ENCODE measurements around the gene KIAA0040.
"Not testable (repeated sequence)": the region's sequence is repeated elsewhere in the genome, so short reads cannot be mapped to it uniquely, and the experiment has no call there.

Gene KIAA0040

GRCh38 chr1:175137369-175137768 lies 55.2 kb downstream of the KIAA0040 start:
- DNase-seq (ENCODE audit: low read depth, low spot score) = no peak

GRCh38 chr1:175136246-175136645 lies 56.3 kb downstream of the KIAA0040 start:
- no peak for DNase-seq (ENCODE audit: low read depth, low spot score)

GRCh38 chr1:175134500-175134899 lies 58.1 kb downstream of the KIAA0040 start:
- DNase-seq (ENCODE audit: low read depth, low spot score) = no peak

DNA sequence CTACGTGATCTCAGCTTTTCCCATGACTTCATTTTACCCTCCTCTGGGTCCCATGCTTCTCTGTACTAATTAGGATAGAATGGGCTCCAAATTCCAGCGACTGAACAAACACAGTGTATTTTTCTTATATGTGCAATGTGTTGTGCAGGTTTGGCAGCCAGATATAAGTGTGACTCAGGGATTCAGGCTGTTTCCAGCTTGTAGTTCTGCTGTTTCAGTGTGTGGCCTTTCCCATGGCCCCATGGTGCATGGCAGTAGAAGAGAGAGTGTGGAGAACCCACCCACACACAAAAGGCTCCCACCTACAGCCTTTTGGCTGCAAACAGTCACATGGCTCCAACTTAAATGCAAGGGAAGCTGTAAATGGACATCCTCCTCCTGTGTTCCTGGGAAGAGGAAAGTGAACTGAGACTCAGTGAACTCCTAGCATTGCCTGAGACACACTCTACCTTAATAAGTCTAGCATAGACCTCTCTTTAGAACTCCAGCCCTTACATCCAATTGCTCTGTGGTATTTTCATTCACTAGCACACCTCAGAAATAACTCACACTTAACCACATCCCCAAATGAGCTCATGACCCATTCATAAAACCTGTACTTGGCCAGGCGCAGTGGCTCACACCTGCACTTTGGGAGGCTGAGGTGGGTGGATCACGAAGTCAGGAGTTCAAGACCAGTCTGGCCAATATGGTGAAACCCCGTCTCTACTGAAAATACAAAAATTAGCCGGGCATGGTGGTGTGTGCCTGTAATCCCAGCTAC lies 58.7 kb downstream of the KIAA0040 start:
- DNase-seq (ENCODE audit: low read depth, low spot score) = peak; percentile 49

- peak; percentile 27 for DNase-seq (ENCODE audit: low read depth, low spot score)
These were observed 60.1 kb downstream of the KIAA0040 start for GRCh38 chr1:175132436-175132835.

GRCh38 chr1:175131095-175131494 lies 61.5 kb downstream of the KIAA0040 start:
- DNase-seq (ENCODE audit: low read depth, low spot score) = no peak

DNA sequence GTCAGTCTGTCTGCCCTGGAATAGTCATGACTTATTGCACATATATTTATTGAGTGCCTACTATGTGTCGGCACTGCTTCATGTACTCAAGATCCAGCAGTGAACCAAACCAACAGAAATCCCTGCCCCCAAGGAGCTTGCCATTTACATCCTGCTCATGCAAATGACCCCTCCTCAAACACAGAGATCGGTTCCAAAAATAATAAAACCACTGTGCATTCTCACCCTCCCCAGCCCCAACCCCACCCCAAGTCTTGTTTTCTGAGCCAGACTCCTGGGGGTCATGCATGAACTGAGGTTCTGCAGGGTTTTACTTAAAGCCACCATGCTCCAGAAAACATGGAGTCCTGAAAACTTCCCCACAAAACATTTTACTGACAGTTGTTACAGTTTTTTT lies 61.9 kb downstream of the KIAA0040 start:
- no peak for DNase-seq (ENCODE audit: low read depth, low spot score)

DNA sequence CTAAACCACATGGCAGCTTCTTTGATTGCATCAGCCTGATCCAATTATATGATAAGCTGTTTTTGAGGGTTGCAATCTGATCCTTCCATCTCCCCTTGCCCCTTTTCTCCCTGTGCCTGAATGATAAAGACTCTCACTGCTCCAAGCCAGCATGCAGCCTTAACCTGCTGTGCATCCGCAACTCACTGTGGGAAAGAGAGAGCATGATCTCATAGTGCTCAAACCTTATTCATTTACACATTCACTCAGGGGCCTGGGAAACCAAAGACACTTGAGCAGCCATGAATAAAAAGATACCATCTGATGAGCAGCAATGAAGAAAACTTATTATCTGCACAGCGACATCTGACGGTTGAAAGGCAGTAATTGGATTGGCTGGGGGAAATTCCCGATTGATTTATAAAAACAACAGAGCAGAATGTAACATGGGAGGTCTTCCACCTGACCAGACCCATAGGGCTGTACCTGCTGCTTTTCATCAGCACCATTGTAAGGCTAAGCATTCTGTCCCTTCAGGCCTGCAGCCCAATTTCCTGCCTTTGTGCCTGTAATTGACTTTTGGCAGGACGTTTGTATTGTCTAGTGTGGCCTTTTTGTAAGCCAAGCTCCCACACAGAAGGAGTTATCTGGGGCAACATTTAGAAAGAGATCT lies 62.5 kb downstream of the KIAA0040 start:
- DNase-seq (ENCODE audit: low read depth, low spot score) = peak; percentile 24

DNA sequence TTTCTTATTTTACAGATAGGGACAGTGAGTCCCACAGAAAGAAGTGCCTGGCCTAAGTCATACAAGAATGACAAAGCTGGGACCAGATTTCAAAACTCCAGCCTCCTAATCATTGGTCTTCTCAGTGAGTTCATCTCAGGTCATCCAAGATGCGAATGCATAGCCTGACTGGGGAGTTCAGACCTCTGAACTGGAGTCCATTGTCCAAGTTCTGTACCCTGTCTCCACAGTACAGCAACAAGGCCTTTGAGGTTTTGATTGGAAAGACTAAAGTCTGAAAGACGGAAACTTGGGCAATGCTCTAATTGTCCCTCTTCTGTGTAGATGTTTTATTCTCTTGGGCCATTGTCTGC lies 63.0 kb downstream of the KIAA0040 start:
- DNase-seq (ENCODE audit: low read depth, low spot score) = no peak

DNA sequence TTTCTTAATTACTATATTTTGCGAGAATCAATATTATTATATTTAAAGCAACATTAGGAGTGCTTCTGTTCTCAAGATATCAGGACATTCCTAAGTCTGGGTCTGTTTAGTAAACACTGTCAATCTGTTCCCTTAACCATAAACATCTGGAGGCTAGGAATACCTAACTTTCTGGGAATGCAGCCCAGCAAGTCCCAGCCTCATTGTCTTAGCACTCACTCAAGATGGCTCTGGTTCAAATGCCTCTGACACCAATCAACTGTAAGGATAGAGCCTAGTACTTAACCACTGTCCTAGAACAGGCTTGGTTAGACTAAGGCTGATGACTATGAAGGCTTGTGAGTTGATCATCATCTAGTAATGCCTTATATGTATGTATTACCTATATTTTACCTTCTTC lies 63.4 kb downstream of the KIAA0040 start:
- DNase-seq (ENCODE audit: low read depth, low spot score) = peak; percentile 59

DNA sequence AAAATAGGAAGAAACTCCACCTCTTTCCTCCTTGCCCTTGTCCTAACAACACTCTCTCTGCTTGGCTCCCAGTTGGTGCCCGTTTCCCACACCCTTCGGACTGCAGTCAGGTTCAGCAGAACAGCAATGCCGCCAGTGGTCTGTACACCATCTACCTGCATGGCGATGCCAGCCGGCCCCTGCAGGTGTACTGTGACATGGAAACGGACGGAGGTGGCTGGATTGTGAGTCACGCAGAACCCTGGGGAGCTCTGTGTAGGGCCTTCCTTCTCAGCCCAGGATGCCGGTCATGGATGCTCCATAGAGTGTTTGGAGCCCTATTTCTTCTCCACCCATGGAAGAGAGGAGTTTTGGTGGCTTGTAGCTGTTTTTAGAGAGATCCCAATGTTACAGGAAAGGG lies 64.1 kb downstream of the KIAA0040 start:
- no peak for DNase-seq (ENCODE audit: low read depth, low spot score)

- DNase-seq (ENCODE audit: low read depth, low spot score) = no peak
These were observed 65.0 kb downstream of the KIAA0040 start for GRCh38 chr1:175127565-175127964.

DNA sequence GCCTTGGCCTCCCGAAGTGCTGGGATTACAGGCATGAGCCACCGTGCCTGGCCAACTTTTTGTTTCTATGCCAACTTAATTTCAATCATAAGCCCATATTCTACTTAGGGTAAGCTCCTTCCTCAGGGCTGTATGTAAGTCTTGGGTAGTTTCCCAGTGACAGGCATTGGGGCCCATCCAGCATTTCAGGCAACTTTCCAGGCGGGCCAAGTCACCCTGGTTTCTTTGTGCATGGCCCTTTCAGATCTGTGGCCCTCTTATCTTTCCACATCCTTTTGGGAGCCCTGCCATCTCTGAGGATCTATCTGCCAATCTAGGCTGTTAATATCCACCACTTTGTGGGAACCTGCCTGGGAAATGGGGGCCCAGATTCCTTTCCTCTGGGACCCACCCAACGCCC lies 66.2 kb downstream of the KIAA0040 start:
- DNase-seq (ENCODE audit: low read depth, low spot score) = peak; percentile 47

GRCh38 chr1:175124861-175125260 lies 67.7 kb downstream of the KIAA0040 start:
- no peak for DNase-seq (ENCODE audit: low read depth, low spot score)

GRCh38 chr1:175120511-175120910 lies 72.1 kb downstream of the KIAA0040 start:
- DNase-seq (ENCODE audit: low read depth, low spot score) = no peak

DNA sequence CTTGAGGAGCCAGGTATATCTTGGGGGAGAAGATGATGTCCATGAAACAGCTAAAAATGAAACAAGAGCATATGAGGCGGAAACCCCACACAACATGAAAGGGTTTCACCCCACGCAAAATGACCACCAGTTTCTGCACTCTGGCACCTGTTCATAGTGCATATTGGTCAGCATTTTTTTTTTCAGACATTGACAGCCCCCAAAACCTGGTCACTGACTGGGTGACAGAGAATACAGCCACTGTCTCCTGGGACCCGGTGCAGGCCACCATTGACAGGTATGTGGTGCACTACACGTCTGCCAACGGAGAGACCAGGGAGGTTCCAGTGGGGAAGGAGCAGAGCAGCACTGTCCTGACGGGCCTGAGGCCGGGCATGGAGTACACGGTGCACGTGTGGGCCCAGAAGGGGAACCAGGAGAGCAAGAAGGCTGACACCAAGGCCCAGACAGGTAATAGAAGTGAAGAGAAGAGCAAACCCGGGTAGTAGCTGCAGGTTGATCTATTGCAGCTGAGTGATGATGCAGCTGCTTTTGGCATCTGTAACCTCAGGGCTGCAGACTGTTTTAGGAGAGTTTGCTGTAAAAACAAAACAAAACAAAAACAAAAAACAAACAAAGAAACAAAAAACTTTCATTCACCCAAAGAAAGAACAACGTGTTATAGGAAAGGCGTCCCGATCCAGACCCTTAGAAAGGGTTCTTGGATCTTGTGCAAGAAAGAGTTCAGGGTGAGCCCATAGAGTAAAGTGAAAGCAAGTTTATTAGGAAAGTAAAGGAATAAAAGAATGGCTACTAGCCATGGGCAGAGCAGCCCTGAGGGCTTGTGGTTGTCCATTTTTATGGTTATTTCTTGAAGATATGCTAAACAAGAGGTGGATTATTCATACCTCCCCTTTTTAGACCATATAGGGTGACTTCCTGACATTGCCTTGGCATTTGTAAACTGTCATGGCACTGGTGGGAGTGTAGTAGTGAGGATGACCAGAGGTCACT lies 73.9 kb downstream of the KIAA0040 start:
- DNase-seq (ENCODE audit: low read depth, low spot score) = no peak

GRCh38 chr1:175116903-175117302 lies 75.7 kb downstream of the KIAA0040 start:
- no peak for DNase-seq (ENCODE audit: low read depth, low spot score)

DNA sequence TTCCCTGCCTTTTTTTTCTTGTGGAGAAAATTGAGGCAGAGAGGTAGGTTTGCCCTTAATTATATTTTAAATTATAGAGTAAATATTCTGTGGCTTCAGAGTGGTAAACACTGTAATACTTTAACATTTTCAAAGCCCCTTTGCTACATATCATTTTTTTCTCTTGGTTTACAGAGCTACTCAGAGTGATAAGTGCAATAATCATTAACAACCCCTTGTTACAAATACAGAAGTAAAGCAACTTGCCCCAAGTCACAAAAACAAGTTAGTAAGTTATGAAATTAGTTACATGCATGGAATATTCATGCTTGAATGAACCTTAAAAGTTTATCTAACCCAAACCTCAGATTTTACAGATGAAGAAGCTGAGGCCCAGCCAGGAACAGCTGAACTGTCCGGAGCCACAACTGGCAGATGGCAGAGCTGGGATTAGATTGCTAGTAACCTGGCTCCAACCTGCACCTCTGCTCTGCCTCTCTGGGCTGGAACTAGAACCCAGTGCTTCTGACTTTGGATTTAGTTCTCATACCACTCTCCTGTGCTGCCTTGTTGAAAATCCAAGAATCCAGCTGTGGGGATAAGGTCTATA lies 76.3 kb downstream of the KIAA0040 start:
- DNase-seq (ENCODE audit: low read depth, low spot score) = no peak

DNA sequence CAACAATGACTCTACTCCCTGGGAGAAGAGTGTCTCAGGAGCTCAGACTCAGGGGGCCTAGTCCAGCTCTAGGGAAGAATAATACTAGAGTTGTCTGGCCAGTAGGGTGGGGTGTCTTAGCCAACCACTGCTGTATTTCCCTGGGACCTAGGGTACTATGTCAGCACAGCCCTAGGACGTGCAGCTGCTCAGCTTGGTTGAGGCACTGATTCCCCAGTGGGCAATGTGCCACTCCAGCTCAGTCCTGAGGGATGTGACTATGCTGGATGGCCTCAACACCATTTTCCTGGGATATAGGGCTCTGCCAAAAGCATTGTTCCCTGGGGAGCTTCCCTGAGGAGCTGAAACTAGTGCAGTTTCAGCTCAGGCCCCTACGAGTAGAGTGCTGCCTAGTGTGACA lies 77.6 kb downstream of the KIAA0040 start:
- no peak for DNase-seq (ENCODE audit: low read depth, low spot score)

GRCh38 chr1:175108331-175108820 lies 84.2 kb downstream of the KIAA0040 start:
- not testable (repeated sequence) for DNase-seq (ENCODE audit: low read depth, low spot score)

Data from astrocyte of the hippocampus (primary cell).